ENCODE data around the gene MPC1. TPM values are rescaled to one million over a fixed set of nuclear protein-coding genes. Genes with fewer than 3 reads are reported as not detected.
"Not testable (repeated sequence)": the region's sequence is repeated elsewhere in the genome, so short reads cannot be mapped to it uniquely, and the experiment has no call there.

Gene MPC1
- polyA plus RNA-seq, 1 experiment, result 20.0 TPM

DNA sequence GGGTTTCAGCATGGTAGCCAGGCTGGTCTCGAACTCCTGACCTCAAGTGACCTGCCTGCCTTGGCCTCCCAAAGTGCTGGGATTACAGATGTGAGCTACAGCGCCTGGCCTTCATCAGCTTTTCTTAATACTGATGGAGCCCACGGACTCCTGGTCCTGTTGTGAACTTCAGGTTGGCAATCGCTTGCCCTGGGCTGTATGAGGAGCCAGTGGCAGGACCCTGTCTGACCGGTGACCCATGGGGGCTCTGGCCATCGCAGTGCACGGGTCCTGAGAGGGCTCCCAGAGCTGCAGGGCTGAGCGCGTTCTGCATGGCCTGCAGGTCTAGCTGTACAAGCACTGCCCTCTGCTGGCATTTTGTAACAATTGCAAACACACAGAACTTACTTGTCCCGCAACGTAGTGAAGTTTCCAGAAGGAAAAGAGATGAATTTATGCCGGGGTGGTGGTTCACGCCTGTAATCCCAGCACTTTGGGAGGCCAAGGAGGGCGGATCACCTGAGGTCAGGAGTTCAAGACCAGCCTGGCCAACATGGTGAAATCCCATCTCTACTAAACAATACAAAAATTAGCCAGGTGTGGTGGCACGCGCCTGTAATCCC is 18.0 kb upstream of the MPC1 start:
- POLR2A ChIA-PET; H3K4me3 ChIP-seq (ENCODE audit: low read depth, low read length); H3K27me3 ChIP-seq (ENCODE audit: control insufficient read depth, insufficient read depth, low read length); H3K9me3 ChIP-seq (ENCODE audit: control insufficient read depth, insufficient read depth, low read length); H3K27ac ChIP-seq (ENCODE audit: low read depth, low read length): not testable (repeated sequence)
- CTCF ChIA-PET, result interaction anchor here (0.5 to 5.1 kb wide), 32 partner anchors 8 to 832 kb away, joined by 3 to 122 read pairs (median 4); no protein-coding TSS in a partner anchor
- TF ChIP-seq, protein P1, sequence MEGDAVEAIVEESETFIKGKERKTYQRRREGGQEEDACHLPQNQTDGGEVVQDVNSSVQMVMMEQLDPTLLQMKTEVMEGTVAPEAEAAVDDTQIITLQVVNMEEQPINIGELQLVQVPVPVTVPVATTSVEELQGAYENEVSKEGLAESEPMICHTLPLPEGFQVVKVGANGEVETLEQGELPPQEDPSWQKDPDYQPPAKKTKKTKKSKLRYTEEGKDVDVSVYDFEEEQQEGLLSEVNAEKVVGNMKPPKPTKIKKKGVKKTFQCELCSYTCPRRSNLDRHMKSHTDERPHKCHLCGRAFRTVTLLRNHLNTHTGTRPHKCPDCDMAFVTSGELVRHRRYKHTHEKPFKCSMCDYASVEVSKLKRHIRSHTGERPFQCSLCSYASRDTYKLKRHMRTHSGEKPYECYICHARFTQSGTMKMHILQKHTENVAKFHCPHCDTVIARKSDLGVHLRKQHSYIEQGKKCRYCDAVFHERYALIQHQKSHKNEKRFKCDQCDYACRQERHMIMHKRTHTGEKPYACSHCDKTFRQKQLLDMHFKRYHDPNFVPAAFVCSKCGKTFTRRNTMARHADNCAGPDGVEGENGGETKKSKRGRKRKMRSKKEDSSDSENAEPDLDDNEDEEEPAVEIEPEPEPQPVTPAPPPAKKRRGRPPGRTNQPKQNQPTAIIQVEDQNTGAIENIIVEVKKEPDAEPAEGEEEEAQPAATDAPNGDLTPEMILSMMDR (IDR thresholded peaks at IDR 0.05; ENCODE audit: low read depth, low read length), result peak; percentile 80
- peak; percentile 63 for DNase-seq (ENCODE audit: low read depth, low spot score)

DNA sequence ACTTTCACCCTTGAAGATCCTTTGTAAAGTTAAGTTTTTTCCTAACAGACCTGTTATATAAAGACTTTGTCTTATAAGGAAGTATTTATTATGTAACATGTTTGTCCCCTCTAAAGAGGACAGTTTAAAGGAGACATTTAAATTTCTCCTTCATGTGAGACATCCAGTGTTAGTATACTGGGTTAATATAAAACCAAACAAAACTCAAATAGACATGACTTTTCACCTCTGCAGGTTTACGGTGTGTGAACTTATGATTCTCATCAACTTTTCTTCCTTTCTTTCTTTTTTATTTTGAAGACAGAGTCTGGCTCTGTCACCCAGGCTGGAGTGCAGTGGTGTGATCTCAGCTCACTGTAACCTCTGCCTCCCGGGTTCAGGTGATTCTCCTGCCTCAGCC is 17.4 kb upstream of the MPC1 start:
- POLR2A ChIA-PET, result no interaction called here
- peaks cover 10% of the 10 kb centered on the region for H3K27me3 ChIP-seq (ENCODE audit: control insufficient read depth, insufficient read depth, low read length)
- H3K4me3 ChIP-seq (ENCODE audit: low read depth, low read length), result no peak overlapping the region
- peaks cover 7% of the 10 kb centered on the region; the same call in 1 of the 2 replicates for H3K9me3 ChIP-seq (ENCODE audit: control insufficient read depth, insufficient read depth, low read length)
- TF ChIP-seq, protein P1 (IDR thresholded peaks at IDR 0.05; ENCODE audit: low read depth, low read length), result no peak
- H3K27ac ChIP-seq (ENCODE audit: low read depth, low read length), result no peak overlapping the region
- CTCF ChIA-PET, result interaction anchor here (0.5 to 5.1 kb wide), 27 partner anchors 8 to 831 kb away, joined by 3 to 122 read pairs (median 4); no protein-coding TSS in a partner anchor
- DNase-seq (ENCODE audit: low read depth, low spot score), result no peak

DNA sequence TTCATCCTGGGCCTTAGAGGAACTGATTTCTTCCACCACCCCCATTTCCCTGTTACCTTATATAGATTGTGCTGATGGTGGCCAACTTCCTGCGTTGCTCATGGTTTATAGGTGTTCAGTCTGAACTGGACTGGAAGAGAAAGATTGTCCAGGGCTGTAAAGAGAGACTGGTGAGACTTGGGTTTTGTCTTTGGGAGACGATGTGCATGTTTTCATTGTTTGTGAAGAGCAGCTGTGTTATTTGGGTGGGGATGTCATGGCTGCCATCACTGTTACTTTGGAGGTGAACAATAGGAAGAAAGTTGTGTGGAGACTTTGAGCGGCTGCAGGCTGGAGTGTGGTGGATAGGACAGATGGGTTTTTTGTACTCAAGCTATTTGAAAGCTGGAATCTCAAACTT is 15.6 kb upstream of the MPC1 start:
- H3K27me3 ChIP-seq (ENCODE audit: control insufficient read depth, insufficient read depth, low read length), result peaks cover 19% of the 10 kb centered on the region
- no peak for DNase-seq (ENCODE audit: low read depth, low spot score)
- POLR2A ChIA-PET, result no interaction called here
- H3K27ac ChIP-seq (ENCODE audit: low read depth, low read length), result no peak overlapping the region
- CTCF ChIA-PET, result interaction anchor here (1.2 to 5.1 kb wide), 5 partner anchors 9 to 241 kb away, joined by 5 to 122 read pairs (median 7); no protein-coding TSS in a partner anchor
- no peak overlapping the region for H3K4me3 ChIP-seq (ENCODE audit: low read depth, low read length)
- TF ChIP-seq, protein P1 (IDR thresholded peaks at IDR 0.05; ENCODE audit: low read depth, low read length), result no peak
- H3K9me3 ChIP-seq (ENCODE audit: control insufficient read depth, insufficient read depth, low read length), result peaks cover 7% of the 10 kb centered on the region; the same call in 1 of the 2 replicates

DNA sequence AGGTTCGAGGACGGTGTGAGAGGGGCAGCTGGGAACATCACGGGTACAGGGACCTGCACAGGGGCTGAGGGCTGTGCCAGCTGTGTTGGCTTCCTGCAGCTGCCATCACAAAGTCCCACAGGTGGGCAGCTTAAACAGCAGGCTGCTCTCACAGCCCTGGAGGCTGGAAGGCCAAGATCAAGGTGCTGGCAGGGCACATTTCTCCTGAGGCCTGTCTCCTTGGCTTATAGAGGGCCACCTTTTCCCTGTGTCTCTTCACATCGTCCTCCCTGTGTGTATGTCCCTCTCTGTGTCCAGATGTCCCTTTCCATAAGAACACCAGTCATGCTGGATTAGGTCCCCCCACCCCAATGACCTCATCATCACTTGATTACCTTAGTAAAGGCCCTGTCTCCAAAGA is 15.1 kb upstream of the MPC1 start:
- ChIA-PET CTCF (interaction anchor here (1.8 to 5.1 kb wide), 3 partner anchors 17 to 122 kb away, joined by 5 to 122 read pairs (median 58); no protein-coding TSS in a partner anchor), POLR2A (no interaction called here)
- Histone ChIP-seq H3K4me3 (ENCODE audit: low read depth, low read length) (no peak overlapping the region), H3K9me3 (ENCODE audit: control insufficient read depth, insufficient read depth, low read length) (peaks cover 7% of the 10 kb centered on the region; the same call in 1 of the 2 replicates), H3K27me3 (ENCODE audit: control insufficient read depth, insufficient read depth, low read length) (peaks cover 23% of the 10 kb centered on the region), H3K27ac (ENCODE audit: low read depth, low read length) (no peak overlapping the region)
- DNase-seq (ENCODE audit: low read depth, low spot score), result no peak
- TF ChIP-seq, protein P1 (IDR thresholded peaks at IDR 0.05; ENCODE audit: low read depth, low read length), result no peak

DNA sequence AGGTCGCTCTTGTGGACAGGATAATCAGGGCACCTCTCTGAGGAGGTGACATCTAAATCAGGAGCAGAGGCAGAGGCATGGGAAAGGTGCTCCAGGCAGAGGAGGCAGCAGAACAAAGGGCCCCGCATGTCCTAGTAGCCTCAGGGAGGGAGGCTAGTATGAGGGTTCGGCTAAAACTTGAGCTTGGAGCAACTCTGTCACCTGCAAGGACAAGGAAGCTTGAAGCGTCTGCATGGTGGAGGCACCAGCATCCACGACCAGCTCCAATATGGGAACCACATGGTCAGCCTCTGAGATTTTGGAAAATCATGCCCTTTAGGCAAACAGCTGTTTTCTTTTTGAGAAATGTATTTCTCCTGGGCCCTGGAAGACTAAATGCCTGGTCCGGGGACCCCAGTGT is 13.0 kb upstream of the MPC1 start:
- Histone ChIP-seq H3K27ac (ENCODE audit: low read depth, low read length) (no peak overlapping the region), H3K27me3 (ENCODE audit: control insufficient read depth, insufficient read depth, low read length) (peaks cover 34% of the 10 kb centered on the region), H3K4me3 (ENCODE audit: low read depth, low read length) (no peak overlapping the region), H3K9me3 (ENCODE audit: control insufficient read depth, insufficient read depth, low read length) (peaks cover 7% of the 10 kb centered on the region; the same call in 1 of the 2 replicates)
- ChIA-PET POLR2A (no interaction called here), CTCF (interaction anchor here (1.0 to 2.3 kb wide), 3 partner anchors 10 to 120 kb away, joined by 3 to 6 read pairs (median 3); no protein-coding TSS in a partner anchor)
- DNase-seq (ENCODE audit: low read depth, low spot score), result no peak
- TF ChIP-seq, protein P1 (IDR thresholded peaks at IDR 0.05; ENCODE audit: low read depth, low read length), result no peak

Data from AG04450 (cell line).